Calu3 (cell line): ENCODE data around the gene TAPBPL. TPM values are rescaled to one million over a fixed set of nuclear protein-coding genes. Genes with fewer than 3 reads are reported as not detected.

ENCODE experiments used
- BruUV-seq: library from RNA; stranded (reverse); fragments of 400-500 nt; replicated peaks from 2 replicates; lab custom pipeline; 2021; lab: Mats Ljungman, UMichigan
- CTCF ChIA-PET: fragments of 300-600 bp; sonication (Branson Sonifier 250); formaldehyde crosslinking; loops from one replicate; lab custom pipeline; 2022; ENCODE audit warnings: antibody characterized with exemption; lab: Charles Lee
- DNase-seq: peaks from one replicate; pipeline ENCODE4 v3.0.0; 2022
- H3K27ac Mint-ChIP-seq: one replicate; pipeline ENCODE4 v1.8.0; 2022; ENCODE audit warnings: mixed read lengths; ENCODE audit not compliant: unreplicated experiment
- H3K27me3 Mint-ChIP-seq: one replicate; pipeline ENCODE4 v1.8.0; 2022; ENCODE audit warnings: mixed read lengths; ENCODE audit not compliant: unreplicated experiment
- H3K36me3 Mint-ChIP-seq: one replicate; pipeline ENCODE4 v1.8.0; 2022; ENCODE audit warnings: mild to moderate bottlenecking, moderate library complexity, mixed read lengths; ENCODE audit not compliant: insufficient read depth, unreplicated experiment
- H3K4me1 Mint-ChIP-seq: one replicate; pipeline ENCODE4 v1.8.0; 2022; ENCODE audit warnings: mild to moderate bottlenecking, low read depth, mixed read lengths; ENCODE audit not compliant: unreplicated experiment
- H3K4me3 Mint-ChIP-seq: one replicate; pipeline ENCODE4 v1.8.0; 2022; ENCODE audit warnings: mild to moderate bottlenecking, low read depth, moderate library complexity, mixed read lengths; ENCODE audit not compliant: unreplicated experiment
- H3K9me3 Mint-ChIP-seq: one replicate; pipeline ENCODE4 v1.8.0; 2022; ENCODE audit warnings: low read depth, mixed read lengths; ENCODE audit not compliant: unreplicated experiment
- intact Hi-C: fragments of 100-400 bp; cut with micrococcal nuclease; formaldehyde crosslinking; loops from one replicate; pipeline ENCODE4 v1.10.0; 2022; ENCODE audit not compliant: unreplicated experiment
- total RNA-seq: library from RNA; stranded (reverse); gene quantifications from 2 replicates; pipeline ENCODE4 v1.2.3, GENCODE V29; 2022
- TF ChIP-seq, protein P1 (sequence below): fragments of 200-600 bp; IDR thresholded peaks from one replicate; pipeline ENCODE4 v1.8.0; 2022; ENCODE audit warnings: antibody characterized with exemption; ENCODE audit not compliant: unreplicated experiment

The TAPBPL gene
- total RNA-seq, 1 experiment from 2014 or later = 28.0 TPM

DNA sequence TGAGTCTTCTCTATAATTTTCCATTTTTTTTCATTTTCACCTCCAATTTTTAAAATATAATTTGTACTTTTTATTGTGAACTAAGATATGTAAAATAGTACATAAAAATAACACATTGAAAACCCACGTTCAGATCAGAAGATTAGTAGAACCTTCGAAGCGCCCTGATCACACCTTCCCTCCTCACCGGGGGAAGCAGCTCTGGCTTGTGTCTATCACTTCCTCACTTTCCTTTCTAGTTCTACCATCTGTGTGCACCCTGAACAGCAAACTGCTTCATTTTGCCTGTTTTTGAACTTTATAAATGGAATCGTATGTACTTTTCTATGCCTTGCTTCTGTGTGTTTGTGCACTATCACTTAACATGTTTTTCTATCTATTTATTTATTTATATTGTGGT lies 18.9 kb upstream of the TAPBPL start:
- no TSS peak for BruUV-seq
- DNase-seq = no peak
- TF ChIP-seq, protein P1, sequence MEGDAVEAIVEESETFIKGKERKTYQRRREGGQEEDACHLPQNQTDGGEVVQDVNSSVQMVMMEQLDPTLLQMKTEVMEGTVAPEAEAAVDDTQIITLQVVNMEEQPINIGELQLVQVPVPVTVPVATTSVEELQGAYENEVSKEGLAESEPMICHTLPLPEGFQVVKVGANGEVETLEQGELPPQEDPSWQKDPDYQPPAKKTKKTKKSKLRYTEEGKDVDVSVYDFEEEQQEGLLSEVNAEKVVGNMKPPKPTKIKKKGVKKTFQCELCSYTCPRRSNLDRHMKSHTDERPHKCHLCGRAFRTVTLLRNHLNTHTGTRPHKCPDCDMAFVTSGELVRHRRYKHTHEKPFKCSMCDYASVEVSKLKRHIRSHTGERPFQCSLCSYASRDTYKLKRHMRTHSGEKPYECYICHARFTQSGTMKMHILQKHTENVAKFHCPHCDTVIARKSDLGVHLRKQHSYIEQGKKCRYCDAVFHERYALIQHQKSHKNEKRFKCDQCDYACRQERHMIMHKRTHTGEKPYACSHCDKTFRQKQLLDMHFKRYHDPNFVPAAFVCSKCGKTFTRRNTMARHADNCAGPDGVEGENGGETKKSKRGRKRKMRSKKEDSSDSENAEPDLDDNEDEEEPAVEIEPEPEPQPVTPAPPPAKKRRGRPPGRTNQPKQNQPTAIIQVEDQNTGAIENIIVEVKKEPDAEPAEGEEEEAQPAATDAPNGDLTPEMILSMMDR = no peak

DNA sequence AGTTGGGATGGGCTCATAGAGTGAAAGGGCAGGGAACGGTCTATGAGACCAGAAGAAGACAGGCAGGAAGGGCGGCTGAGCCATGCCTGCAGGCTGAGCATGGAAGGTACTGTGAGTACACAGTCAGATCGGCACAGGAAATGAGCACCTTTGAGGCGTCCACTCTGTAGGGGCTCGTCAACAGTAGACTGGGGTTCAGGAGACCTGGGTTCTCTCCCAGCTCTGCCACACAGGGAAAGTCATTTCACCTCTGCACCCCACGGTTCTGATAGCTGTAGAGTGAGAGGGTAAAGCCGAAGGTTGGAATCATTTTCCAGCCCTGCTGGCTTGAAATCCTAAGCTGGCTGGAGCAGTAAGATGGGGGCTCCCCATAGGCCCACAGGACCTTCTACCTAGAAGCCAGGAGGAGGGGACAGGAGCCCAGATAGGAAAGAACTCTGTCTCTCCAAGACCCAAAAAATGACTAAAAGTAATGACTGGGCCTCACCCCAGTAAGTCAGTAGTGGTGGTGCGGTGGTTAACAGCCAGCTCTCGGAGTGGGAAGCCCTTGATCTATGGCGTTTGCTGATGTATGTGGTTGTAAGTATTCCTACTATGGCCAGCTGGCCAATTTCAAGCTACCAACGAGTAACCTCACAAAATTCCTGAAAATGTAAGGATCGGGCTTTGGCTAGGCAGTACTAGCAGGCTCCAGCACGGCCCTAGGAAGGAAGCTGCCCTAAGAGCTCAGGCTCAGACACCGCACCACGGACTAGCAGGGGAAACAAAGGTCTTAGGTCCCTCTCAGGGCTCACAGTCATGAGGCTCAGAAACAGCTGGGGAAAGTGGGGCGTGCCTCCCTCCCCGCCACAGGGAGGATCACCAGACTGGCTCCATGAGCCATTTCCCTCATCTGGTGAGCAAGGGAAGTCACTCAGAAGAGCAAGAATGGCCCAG lies 17.4 kb upstream of the TAPBPL start:
- Mint-ChIP-seq H3K27ac (no peak overlapping the region), H3K9me3 (no peaks in the 10 kb centered on the region), H3K36me3 (peaks cover 5% of the 10 kb centered on the region), H3K27me3 (no peaks in the 10 kb centered on the region), H3K4me3 (no peak overlapping the region), H3K4me1 (peaks cover 19% of the 10 kb centered on the region)
- TF ChIP-seq, protein P1 = no peak
- CTCF ChIA-PET = no interaction called here
- no peak for DNase-seq
- intact Hi-C loops = no loop called here
- no TSS peak for BruUV-seq

More for the DNA sequence above, 18.9 kb upstream of the TAPBPL start:
- CTCF ChIA-PET = no interaction called here
- H3K27me3 Mint-ChIP-seq = no peaks in the 10 kb centered on the region
- H3K9me3 Mint-ChIP-seq = no peaks in the 10 kb centered on the region
- H3K36me3 Mint-ChIP-seq = peaks cover 5% of the 10 kb centered on the region
- H3K27ac Mint-ChIP-seq = no peak overlapping the region
- no peak overlapping the region for H3K4me3 Mint-ChIP-seq
- H3K4me1 Mint-ChIP-seq = peaks cover 19% of the 10 kb centered on the region
- intact Hi-C loops = no loop called here

DNA sequence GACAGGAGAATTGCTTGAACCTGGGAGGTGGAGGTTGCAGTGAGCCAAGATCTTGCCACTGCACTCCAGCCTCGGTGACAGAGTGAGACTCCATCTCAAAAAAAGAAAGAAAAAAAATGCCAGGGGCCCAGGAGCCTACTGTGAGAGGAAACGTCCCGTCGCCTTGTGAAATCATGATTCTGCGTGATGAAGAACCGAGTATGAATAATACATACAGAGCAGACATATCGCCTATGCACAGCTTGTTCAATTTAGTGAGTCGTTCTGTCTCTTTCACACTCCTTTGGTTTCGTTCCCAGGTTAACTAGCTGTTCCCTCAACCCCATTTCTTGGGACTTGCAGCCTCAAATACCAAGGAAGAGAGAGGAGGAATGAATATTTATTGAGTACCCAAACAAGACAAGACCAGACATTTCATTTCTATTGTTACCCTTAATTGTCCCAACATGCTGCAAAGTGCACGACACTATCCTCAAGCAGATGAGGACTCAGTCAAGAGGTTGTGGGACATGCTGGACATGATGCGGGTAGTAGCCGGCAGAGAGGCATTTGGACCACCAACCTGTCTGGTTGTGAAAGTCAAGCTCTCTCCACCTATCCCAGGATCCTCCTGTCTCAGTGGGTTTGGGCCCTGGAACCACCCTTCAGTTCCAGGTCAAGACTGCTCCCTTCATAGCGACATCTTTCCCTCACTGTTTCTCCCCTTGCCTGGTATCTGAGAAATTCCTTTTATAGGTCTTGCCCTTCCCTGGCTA lies 15.7 kb upstream of the TAPBPL start:
- no peak overlapping the region for H3K4me3 Mint-ChIP-seq
- H3K27ac Mint-ChIP-seq = no peak overlapping the region
- intact Hi-C loops = no loop called here
- no peaks in the 10 kb centered on the region for H3K9me3 Mint-ChIP-seq
- H3K4me1 Mint-ChIP-seq = peaks cover 5% of the 10 kb centered on the region
- TF ChIP-seq, protein P1 = no peak
- no TSS peak for BruUV-seq
- H3K36me3 Mint-ChIP-seq = no peaks in the 10 kb centered on the region
- DNase-seq = no peak
- CTCF ChIA-PET = interaction anchor here (0.5 kb wide), 1 partner anchor 8 kb away, joined by 4 read pairs; no protein-coding TSS in a partner anchor
- no peaks in the 10 kb centered on the region for H3K27me3 Mint-ChIP-seq

DNA sequence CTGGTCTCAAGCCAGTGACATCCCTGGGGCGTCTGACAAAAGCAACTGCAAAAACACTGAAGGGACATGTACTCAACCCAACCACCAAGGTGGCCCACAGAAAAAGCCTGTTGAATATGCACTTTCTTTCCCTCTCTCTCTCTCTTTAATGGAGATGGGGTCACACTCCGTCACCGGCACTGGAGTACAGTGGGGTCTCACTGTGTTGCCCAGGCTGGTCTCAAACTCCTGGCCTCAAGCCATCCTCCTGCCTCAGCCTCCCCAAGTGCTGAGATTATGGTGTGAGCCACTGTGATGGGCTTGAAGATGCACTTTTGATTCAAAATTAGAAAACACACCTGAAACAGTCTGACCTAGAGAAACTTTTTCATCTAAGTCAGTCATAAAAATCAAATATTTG lies 14.3 kb upstream of the TAPBPL start:
- TF ChIP-seq, protein P1 = no peak
- no peaks in the 10 kb centered on the region for H3K9me3 Mint-ChIP-seq
- DNase-seq = no peak
- intact Hi-C loops = no loop called here
- no TSS peak for BruUV-seq
- CTCF ChIA-PET = no interaction called here
- peaks cover 5% of the 10 kb centered on the region for H3K36me3 Mint-ChIP-seq
- H3K4me1 Mint-ChIP-seq = no peaks in the 10 kb centered on the region
- no peak overlapping the region for H3K4me3 Mint-ChIP-seq
- no peaks in the 10 kb centered on the region for H3K27me3 Mint-ChIP-seq
- H3K27ac Mint-ChIP-seq = no peak overlapping the region
